Peyer's patch (tissue), 4 donors: ENCODE measurements around the gene CASP4.

Experiments used
- CTCF ChIP-seq, 6 experiments: fragments of 450-650 bp in 4 of 6; fragments of 200-600 bp in 2 of 6; sonication (generic) in 1 of 6; IDR thresholded peaks; one replicate each; pipeline ENCODE4 v1.5.1; 2017 to 2019; ENCODE audit warnings: antibody characterized with exemption in 6 of 6, mild to moderate bottlenecking in 3 of 6, moderate library complexity in 1 of 6
- POLR2A ChIP-seq, 2 donors: fragments of 450-650 bp; IDR thresholded peaks; one replicate each; pipeline ENCODE4 v1.5.1; 2017; ENCODE audit warnings: antibody characterized with exemption in 2 of 2, mild to moderate bottlenecking in 2 of 2, moderate library complexity in 2 of 2

- no peak for TF ChIP-seq CTCF (IDR thresholded peaks at IDR 0.05)
- no peak for TF ChIP-seq POLR2A (IDR thresholded peaks at IDR 0.05)
These were observed 51.9 kb downstream of the CASP4 start for GRCh38 chr11:104916442-104916841.
